Fibroblast of the aortic adventitia (primary cell): ENCODE measurements around the gene ENGASE. TPM values are rescaled to one million over a fixed set of nuclear protein-coding genes. Genes with fewer than 3 reads are reported as not detected.

Source experiments
- DNase-seq: peaks from one replicate; pipeline ENCODE4 v3.0.0-alpha.2; 2010; ENCODE audit warnings: low read depth
- H3K4me3 ChIP-seq: 2 replicates; pipeline ENCODE4 v1.5.1; 2011; ENCODE audit warnings: low read depth, mild to moderate bottlenecking, control low read depth, low read length, moderate library complexity
- CTCF ChIP-seq: IDR thresholded peaks from 2 replicates; pipeline ENCODE4 v1.5.1; 2011; ENCODE audit warnings: mild to moderate bottlenecking, low read length, control low read depth, inconsistent platforms; ENCODE audit not compliant: insufficient read depth
- total RNA-seq: library from RNA; depleted of rRNA; stranded (reverse); fragments of >200 nt; gene quantifications from 2 replicates; pipeline ENCODE4 v1.2.3, GENCODE V29; 2012; ENCODE audit warnings: low replicate concordance

Gene ENGASE
- total RNA-seq, 1 donor = 8.4 TPM

- no peak for TF ChIP-seq CTCF
- DNase-seq = no peak
- no peak overlapping the region for H3K4me3 ChIP-seq
These were observed 25.8 kb downstream of the ENGASE start for GRCh38 chr17:79100405-79100804.

- TF ChIP-seq CTCF = no peak
- no peak for DNase-seq
- no peak overlapping the region for H3K4me3 ChIP-seq
These were observed 26.6 kb downstream of the ENGASE start for GRCh38 chr17:79101111-79101673.

- no peak for DNase-seq
- no peak overlapping the region for H3K4me3 ChIP-seq
- TF ChIP-seq CTCF = no peak
These were observed 27.6 kb downstream of the ENGASE start for GRCh38 chr17:79102214-79102613.

- no peak overlapping the region for H3K4me3 ChIP-seq
- no peak for TF ChIP-seq CTCF
- DNase-seq = no peak
These were observed 30.4 kb downstream of the ENGASE start for GRCh38 chr17:79104898-79105600.

GRCh38 chr17:79105937-79106336, 31.3 kb downstream of the ENGASE start:
- TF ChIP-seq CTCF = no peak
- H3K4me3 ChIP-seq = no peak overlapping the region
- DNase-seq = no peak

GRCh38 chr17:79106958-79107357, 32.3 kb downstream of the ENGASE start:
- no peak for DNase-seq
- no peak overlapping the region for H3K4me3 ChIP-seq
- no peak for TF ChIP-seq CTCF
